Heart left ventricle (tissue), 13 donors: ENCODE measurements around the gene ASPG.

Source experiments
- CTCF ChIP-seq, 12 donors: fragments of 200-600 bp; sonication (generic) in 4 of 12; IDR thresholded peaks; one replicate each; pipeline versions ENCODE4 v1.5.0 to v1.8.0; 2018 to 2022; ENCODE audit warnings: antibody characterized with exemption in 12 of 12, mild to moderate bottlenecking in 5 of 12
- POLR2A ChIP-seq, 2 donors: fragments of 450-650 bp; IDR thresholded peaks; one replicate each; pipeline ENCODE4 v1.6.1; 2017; ENCODE audit warnings: antibody characterized with exemption in 2 of 2, mild to moderate bottlenecking in 2 of 2, moderate library complexity in 2 of 2
- donor health status: ischemic (EF 13 %, LVEDD 7.1; RV severe dilation, severe dysfunction).
- donor health status: DM: no; HTN: yes; CAD: no.
- donor health status: DM: no; HTN: no; CAD: no.
- donor health status: ischemic (EF 25% LVEDD 6.9; RV normal size, moderate dysfunction).
- donor health status: ischemic (EF 25% LVEDD 5.7; RV mildly dilated, moderate dysfunction).
- donor health status: ischemic (EF 35%, LVEDD 5.7; RV mildly dilated, moderate dysfunction).
- donor health status: nonischemic (EF 11% LVEDD 7.7; RV severe dilation, severe dysfunction).
- donor health status: DM: yes; HTN: yes; CAD: no.
- donor health status: PGD.
- donor health status: ischemic (EF 29% LVEDD 5.4; RV normal size, mild dysfunction).
- donor health status: nonischemic (EF 23%, LVEDD 6.1; RV moderate dilation, normal function).

GRCh38 chr14:104110491-104111209, 25.1 kb downstream of the ASPG start:
- TF ChIP-seq POLR2A (IDR thresholded peaks at IDR 0.05), result no peak
- TF ChIP-seq CTCF (IDR thresholded peaks at IDR 0.05), result no peak
